Muscle of leg (tissue), 11 donors: Measurements from ENCODE around the gene COL4A2. TPM values are rescaled to one million over a fixed set of nuclear protein-coding genes. Genes with fewer than 3 reads are reported as not detected.
A peak's percentile ranks its signal among the peaks of the same experiment; 100 is the strongest.

Experiments used
- DNase-seq: peaks from one replicate; pipeline ENCODE4 v3.0.0; 2013
- H3K27ac ChIP-seq: one replicate; pipeline ENCODE4 v1.5.1; 2013; ENCODE audit warnings: mild to moderate bottlenecking, low read length, control low read depth
- H3K27me3 ChIP-seq: one replicate; pipeline ENCODE4 v1.6.1; 2013; ENCODE audit warnings: low read length; ENCODE audit not compliant: control insufficient read depth, insufficient read depth
- H3K36me3 ChIP-seq: one replicate; pipeline ENCODE4 v1.6.1; 2013; ENCODE audit warnings: low read length; ENCODE audit not compliant: control insufficient read depth, insufficient read depth
- H3K4me1 ChIP-seq: one replicate; pipeline ENCODE4 v1.6.1; 2013; ENCODE audit warnings: low read length; ENCODE audit not compliant: control insufficient read depth, insufficient read depth
- H3K4me3 ChIP-seq: one replicate; pipeline ENCODE4 v1.5.1; 2013; ENCODE audit warnings: low read length, control low read depth
- H3K9me3 ChIP-seq: replicated peaks from 2 replicates; pipeline ENCODE4 v1.6.1; 2013; ENCODE audit warnings: low read depth, low read length; ENCODE audit not compliant: control insufficient read depth
- WGBS: methylation state at CpG from one replicate; pipeline ENCODE4 v1.1.5; 2013; ENCODE audit warnings: missing lambda C conversion rate; ENCODE audit not compliant: insufficient coverage; 5-methylcytosine and 5-hydroxymethylcytosine counted together
- polyA plus RNA-seq, 8 donors: library from polyadenylated mRNA; unstranded; fragments of 120-200 nt; gene quantifications; one replicate each; pipeline versions ENCODE4 v1.2.1 to v1.2.3, GENCODE V29; 2013; ENCODE audit warnings: inconsistent platforms in 1 of 8, low replicate concordance in 1 of 8; ENCODE audit not compliant: insufficient read length in 8 of 8, insufficient read depth in 1 of 8
- total RNA-seq: library from RNA; stranded (reverse); fragments of 120-200 nt; gene quantifications from one replicate; pipeline ENCODE4 v1.2.4, GENCODE V29; 2013

Gene COL4A2
- total and polyA plus RNA-seq, 9 donors, result 429 to 712 (median 555) TPM

DNA sequence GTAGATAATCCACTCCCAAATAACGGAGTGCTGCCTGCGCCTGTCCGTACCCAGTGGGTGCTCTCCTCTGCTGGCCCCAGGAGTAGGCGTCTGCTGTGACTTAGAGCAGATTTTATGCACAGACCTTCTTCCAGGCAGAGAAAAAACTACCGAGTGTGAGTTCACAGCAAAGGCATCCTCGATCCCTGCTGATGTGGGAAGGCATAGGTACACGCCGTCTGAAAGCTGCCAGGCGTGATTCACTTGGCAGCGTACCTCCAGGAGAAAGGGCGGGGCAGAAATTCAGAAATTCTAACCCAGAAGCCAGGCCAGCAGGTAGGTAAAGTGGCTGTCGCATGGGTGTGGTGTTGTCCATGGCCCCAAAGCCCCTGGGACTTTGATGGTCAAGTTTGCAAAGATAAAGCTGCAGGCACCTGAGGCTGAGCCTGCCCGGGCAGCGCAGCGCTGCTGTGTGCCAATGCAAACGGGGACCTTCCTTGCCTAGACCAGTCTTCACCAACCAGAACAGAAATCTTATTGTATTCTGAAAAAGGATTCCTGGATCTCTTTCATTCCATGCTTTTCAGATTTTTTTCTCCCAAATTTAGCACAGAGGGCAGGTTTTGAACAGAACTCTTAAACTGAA, 36.3 kb downstream of the COL4A2 start:
- H3K27me3 ChIP-seq, result no peaks in the 10 kb centered on the region
- H3K9me3 ChIP-seq, result no peaks in the 10 kb centered on the region
- peaks cover 10% of the 10 kb centered on the region for H3K36me3 ChIP-seq
- H3K27ac ChIP-seq, result no peak overlapping the region
- no peak overlapping the region for H3K4me3 ChIP-seq
- WGBS, result 89% methylated on average over 13 of the region's 16 CpGs
- no peak for DNase-seq
- peaks cover 57% of the 10 kb centered on the region for H3K4me1 ChIP-seq

DNA sequence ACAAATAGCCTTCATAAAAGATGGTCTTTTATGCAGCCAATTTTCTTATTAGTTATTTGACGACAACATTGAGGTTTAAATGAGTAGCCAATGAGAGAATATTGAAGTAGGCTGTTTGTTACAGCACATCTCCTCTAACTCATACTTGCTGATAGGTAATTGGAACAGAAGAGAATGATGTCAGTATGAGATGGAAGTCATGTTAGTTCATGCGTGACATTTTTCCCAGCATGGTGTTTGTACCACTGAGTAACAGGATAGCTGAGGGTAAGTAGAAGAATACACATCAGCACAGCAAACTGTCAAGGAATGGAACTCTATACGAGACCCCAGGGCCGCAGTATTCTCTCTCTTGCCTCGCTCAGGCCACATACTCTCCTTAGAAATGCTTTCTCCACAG, 37.2 kb downstream of the COL4A2 start:
- no peak for DNase-seq
- Histone ChIP-seq H3K4me1 (peaks cover 52% of the 10 kb centered on the region), H3K9me3 (no peaks in the 10 kb centered on the region), H3K27me3 (no peaks in the 10 kb centered on the region), H3K36me3 (peaks cover 10% of the 10 kb centered on the region), H3K4me3 (no peak overlapping the region), H3K27ac (no peak overlapping the region)
- 88% methylated on average over 3 of the region's 5 CpGs for WGBS

DNA sequence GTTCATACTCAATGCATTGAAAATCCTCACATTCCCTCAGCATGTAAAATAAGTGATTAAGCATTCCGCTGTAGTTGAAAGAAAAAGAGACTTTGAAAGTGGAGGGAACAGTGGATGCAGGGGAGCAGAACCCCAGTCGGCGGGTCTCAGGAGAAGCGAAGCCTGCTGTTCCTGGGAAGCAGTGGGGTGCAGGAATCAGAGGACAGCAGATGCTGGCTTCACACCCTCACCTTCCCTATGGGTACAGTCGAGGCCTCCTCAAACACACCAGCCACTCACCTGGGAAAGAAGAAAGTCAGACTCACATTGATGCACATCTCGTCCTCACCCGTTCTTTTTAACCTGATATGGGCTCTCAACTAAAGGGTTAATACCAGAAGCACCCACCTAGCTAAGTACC, 38.2 kb downstream of the COL4A2 start:
- no peaks in the 10 kb centered on the region for H3K9me3 ChIP-seq
- no peak for DNase-seq

DNA sequence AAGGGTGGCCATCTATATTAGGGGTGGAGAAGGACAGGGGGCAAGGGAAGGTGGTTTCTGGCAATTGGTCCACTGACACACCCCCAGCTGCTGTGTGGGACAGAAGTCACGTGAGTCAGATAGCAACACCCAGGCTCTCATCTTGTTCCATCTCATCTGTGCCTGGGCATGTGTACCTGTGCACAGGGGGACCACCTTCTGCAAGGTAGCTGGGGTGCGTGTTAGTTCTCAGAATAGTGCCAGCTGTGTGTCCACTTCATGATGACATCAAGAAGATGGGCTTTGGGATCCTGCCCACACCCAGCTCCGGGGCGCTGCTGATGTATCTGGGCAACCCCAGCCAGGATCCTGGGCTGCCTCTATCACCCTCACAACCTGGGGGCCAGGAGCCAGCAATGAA, 38.6 kb downstream of the COL4A2 start:
- WGBS, result no CpG with 5 or more reads among the region's 4 CpGs
- Histone ChIP-seq H3K27ac (no peak overlapping the region), H3K27me3 (no peaks in the 10 kb centered on the region), H3K4me1 (peaks cover 54% of the 10 kb centered on the region), H3K36me3 (peaks cover 8% of the 10 kb centered on the region), H3K4me3 (no peak overlapping the region), H3K9me3 (no peaks in the 10 kb centered on the region)
- DNase-seq, result no peak

More for the DNA sequence above, 38.2 kb downstream of the COL4A2 start:
- no peak overlapping the region for H3K4me3 ChIP-seq
- H3K27ac ChIP-seq, result no peak overlapping the region
- H3K27me3 ChIP-seq, result no peaks in the 10 kb centered on the region
- WGBS, result no CpG with 5 or more reads among the region's 7 CpGs
- H3K4me1 ChIP-seq, result peaks cover 54% of the 10 kb centered on the region
- peaks cover 10% of the 10 kb centered on the region for H3K36me3 ChIP-seq

DNA sequence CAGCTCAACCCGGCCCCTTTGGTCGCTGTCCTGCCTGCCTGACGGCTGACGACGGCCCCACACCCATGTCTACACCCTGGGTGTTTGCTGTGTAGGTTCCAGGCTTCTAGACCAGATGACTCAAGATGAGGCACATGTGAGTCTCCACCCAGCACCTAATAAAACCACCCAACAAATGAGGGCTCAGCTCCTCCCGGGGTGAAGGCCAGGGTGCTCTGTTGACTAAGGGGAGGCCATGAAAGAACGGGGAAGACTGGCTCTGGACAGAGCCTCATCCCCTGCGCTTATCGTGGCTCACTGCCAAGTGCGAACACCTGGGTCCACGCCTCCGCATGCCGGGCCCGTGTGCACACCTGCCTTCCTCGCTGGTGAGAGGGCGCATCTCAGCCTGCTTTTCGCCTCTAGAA, 39.6 kb downstream of the COL4A2 start:
- H3K4me1 ChIP-seq, result peaks cover 47% of the 10 kb centered on the region
- no peak overlapping the region for H3K4me3 ChIP-seq

DNA sequence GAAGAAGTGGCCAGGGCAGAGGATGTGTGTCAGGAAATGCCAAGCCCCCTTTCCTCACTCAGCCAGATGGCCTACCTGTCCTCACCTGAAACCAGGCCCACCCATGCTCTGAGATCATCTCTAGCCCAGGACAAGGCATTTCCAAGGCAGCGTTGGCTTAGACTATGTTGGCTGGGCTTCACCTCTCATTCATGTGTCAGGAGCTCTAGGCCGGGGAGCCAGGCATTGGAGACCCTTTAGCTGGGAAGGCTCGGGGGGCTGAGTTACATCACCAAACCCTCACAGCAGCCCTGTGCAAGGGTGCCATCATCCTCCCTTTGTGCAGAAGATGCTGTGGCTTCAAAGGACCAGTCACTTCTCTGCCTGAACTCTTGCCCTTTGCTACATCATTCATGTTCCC, 40.0 kb downstream of the COL4A2 start:
- peak overlapping the region; percentile 57 for H3K27ac ChIP-seq
- WGBS, result 100% methylated on average over 1 of the region's 3 CpGs

More for the DNA sequence above, 39.6 kb downstream of the COL4A2 start:
- H3K27ac ChIP-seq, result no peak overlapping the region
- WGBS, result 89% methylated on average over 13 of the region's 17 CpGs
- DNase-seq, result no peak
- H3K27me3 ChIP-seq, result no peaks in the 10 kb centered on the region
- no peaks in the 10 kb centered on the region for H3K9me3 ChIP-seq
- peaks cover 8% of the 10 kb centered on the region for H3K36me3 ChIP-seq

DNA sequence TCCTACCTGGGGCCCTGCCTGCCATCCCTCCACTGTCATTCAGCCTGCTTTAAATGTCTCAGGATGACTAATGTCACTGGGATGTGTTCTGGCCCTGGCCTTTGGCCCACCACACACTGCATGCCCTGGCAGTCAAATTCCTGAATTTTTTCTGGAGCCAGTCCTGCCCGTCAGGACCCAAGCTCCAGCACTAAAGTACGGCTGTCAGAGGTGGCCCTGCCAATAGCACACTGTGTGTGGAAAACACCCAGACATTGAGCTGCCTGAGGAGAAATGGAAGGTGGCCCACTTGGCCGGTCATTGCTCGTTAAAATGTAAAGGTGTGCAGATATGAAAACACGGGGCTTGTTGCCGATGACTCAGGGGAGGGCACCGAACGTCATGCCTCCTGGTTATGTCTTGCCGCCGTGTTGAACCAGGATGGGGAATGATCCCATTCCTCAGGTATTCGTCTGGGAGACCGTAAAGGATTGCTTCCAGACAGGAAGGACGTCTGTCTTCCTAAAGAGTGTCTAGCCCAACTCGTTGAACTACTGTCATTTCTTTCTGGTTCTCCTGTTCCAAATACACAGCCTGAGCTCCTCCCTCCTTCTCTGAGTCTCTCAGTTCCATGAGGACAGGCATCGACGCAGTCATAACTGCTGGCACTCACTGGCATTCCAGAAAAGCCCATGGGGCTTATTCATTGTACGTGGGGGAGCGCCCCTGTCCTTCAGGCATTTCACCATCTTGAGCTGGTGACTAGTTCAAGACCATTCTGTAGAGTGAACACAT, 40.6 kb downstream of the COL4A2 start:
- H3K9me3 ChIP-seq, result no peaks in the 10 kb centered on the region
- peaks cover 53% of the 10 kb centered on the region for H3K4me1 ChIP-seq
- H3K27me3 ChIP-seq, result no peaks in the 10 kb centered on the region
- H3K36me3 ChIP-seq, result peaks cover 10% of the 10 kb centered on the region
- WGBS, result 48% methylated on average over 16 of the region's 18 CpGs
- no peak overlapping the region for H3K4me3 ChIP-seq
- peak; percentile 53 for DNase-seq
- peak overlapping the region; percentile 57 for H3K27ac ChIP-seq

More for the DNA sequence above, 40.0 kb downstream of the COL4A2 start:
- H3K9me3 ChIP-seq, result no peaks in the 10 kb centered on the region
- H3K4me1 ChIP-seq, result peaks cover 48% of the 10 kb centered on the region
- H3K36me3 ChIP-seq, result peaks cover 10% of the 10 kb centered on the region
- no peak overlapping the region for H3K4me3 ChIP-seq
- no peak for DNase-seq
- H3K27me3 ChIP-seq, result no peaks in the 10 kb centered on the region

DNA sequence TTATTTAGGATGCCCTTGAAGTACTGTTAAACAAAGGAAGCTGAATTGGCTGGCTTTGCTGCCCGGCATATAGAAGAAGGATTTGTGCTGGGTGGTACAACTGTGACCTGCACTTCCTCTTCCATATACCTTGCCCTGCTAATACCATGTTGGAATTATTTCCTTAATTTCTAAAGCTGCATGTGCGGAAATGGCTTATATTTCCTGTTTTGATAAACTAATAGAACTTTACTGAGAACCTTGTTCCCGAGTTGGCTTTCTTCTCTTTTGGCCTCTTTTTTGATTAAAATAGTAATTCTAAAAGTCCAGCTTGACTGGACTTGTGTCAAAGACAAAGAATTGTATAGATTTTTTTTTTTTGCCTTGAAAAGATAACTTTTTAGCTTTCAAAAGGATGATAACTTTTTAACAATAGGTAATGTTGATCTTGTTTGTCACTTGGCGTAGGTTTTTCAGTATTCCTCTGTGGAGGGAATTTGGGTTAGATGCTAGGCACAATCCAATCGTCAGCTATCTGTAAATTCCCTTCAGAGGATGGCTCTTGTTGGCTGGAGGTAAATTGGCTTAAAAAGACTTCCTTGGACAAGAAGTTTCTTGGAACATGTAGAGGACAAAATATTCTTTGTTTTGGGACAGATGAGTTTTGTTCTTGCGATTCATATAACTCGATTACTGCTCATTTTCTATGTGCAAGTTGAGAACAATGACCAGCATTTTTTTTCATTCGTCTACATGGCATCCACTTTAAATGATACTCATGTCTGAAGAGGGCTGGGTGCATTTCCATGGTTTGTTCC, 41.4 kb downstream of the COL4A2 start:
- no peak overlapping the region for H3K4me3 ChIP-seq
- WGBS, result 80% methylated on average over 1 of the region's 8 CpGs
- H3K27me3 ChIP-seq, result no peaks in the 10 kb centered on the region
- H3K36me3 ChIP-seq, result peaks cover 9% of the 10 kb centered on the region
- DNase-seq, result peak; percentile 54
- no peaks in the 10 kb centered on the region for H3K9me3 ChIP-seq
- peak overlapping the region; percentile 57 for H3K27ac ChIP-seq
- H3K4me1 ChIP-seq, result peaks cover 58% of the 10 kb centered on the region

DNA sequence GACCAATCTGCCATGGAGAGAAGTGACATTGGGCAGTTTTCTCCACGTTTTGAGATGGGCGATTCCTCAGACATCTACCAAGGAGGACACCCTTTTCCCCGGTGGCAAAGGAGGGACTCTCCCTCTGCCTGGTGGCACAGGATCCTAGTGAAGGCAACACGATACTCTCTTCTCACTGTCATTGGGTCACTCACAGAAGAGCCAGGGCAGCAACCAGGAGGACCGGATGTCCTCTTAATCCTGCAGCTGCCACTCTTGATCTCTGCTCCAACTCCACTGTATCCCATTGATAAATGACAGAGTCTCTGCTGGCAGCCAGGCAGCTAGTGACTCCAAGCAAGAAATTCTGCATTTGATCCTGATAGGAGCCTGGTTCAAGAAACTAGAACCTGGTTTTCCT, 42.2 kb downstream of the COL4A2 start:
- no peaks in the 10 kb centered on the region for H3K9me3 ChIP-seq
- H3K27ac ChIP-seq, result peak overlapping the region; percentile 57
- peaks cover 63% of the 10 kb centered on the region for H3K4me1 ChIP-seq
- H3K27me3 ChIP-seq, result no peaks in the 10 kb centered on the region
- no peak overlapping the region for H3K4me3 ChIP-seq
- WGBS, result 91% methylated on average over 5 of the region's 5 CpGs
- peak; percentile 86 for DNase-seq
- H3K36me3 ChIP-seq, result peaks cover 8% of the 10 kb centered on the region

DNA sequence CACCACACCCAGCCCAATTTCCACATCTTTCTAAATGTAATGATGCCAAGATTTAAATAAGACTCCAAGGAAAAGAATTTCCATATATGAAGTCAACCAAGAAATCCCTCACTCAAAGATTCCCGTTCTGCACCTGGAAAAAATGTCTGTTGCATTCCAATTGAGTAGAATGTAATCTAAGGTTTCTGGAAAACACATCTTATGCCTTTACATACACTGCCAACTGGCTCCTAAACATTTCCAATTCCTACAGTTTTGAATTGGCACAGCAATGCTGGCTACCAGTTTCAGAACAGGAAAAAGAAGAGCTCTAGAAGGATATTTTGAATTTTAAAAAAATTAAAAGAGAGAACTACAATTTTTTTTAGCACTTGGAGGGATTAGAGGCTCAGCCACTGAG, 43.0 kb downstream of the COL4A2 start:
- peaks cover 66% of the 10 kb centered on the region for H3K4me1 ChIP-seq
- H3K4me3 ChIP-seq, result no peak overlapping the region
- no peaks in the 10 kb centered on the region for H3K27me3 ChIP-seq
- WGBS, result no CpG with 5 or more reads among the region's 1 CpG
- peak overlapping the region; percentile 57 for H3K27ac ChIP-seq
- peaks cover 6% of the 10 kb centered on the region for H3K36me3 ChIP-seq
- DNase-seq, result peak; percentile 89
- no peaks in the 10 kb centered on the region for H3K9me3 ChIP-seq
